PC-9 (cell line): ENCODE data around the gene ENPP6.

Experiments
- CTCF ChIP-seq: fragments of 200-600 bp; sonication (generic); conservative IDR thresholded peaks from 2 replicates; pipeline ENCODE4 v1.6.1; 2017; ENCODE audit warnings: mixed run types, antibody characterized with exemption, mild to moderate bottlenecking, moderate library complexity
- EZH2 ChIP-seq: fragments of 200-600 bp; sonication (generic); IDR thresholded peaks from 2 replicates; pipeline ENCODE4 v1.8.0; 2017; ENCODE audit warnings: antibody characterized with exemption, low read depth

GRCh38 chr4:184112006-184112550 lies 105.6 kb downstream of the ENPP6 start:
- TF ChIP-seq CTCF (no peak), EZH2 (no peak)
